Stomach (tissue), 4 donors: ENCODE data around the gene ATP1A1.

Source experiments
- EP300 ChIP-seq: sonication (generic); formaldehyde crosslinking; IDR thresholded peaks from one replicate; pipeline ENCODE4 v1.6.1; 2017; ENCODE audit warnings: antibody characterized with exemption
- POLR2A ChIP-seq, 4 donors: fragments of 450-650 bp; IDR thresholded peaks; one replicate each; pipeline ENCODE4 v1.6.1; 2016; ENCODE audit warnings: antibody characterized with exemption in 4 of 4, control low read depth in 2 of 4, mild to moderate bottlenecking in 1 of 4, moderate library complexity in 1 of 4
- POLR2AphosphoS5 ChIP-seq, 3 donors: sonication (generic); formaldehyde crosslinking; IDR thresholded peaks; one replicate each; pipeline ENCODE4 v1.6.1; 2016; ENCODE audit warnings: antibody characterized with exemption in 3 of 3
- TF ChIP-seq, protein P1 (sequence below), 7 experiments: fragments of 450-650 bp in 4 of 7; fragments of 200-600 bp in 3 of 7; sonication (generic) in 3 of 7; IDR thresholded peaks; one replicate each; pipeline ENCODE4 v1.5.1; 2016 to 2019; ENCODE audit warnings: antibody characterized with exemption in 7 of 7, control low read depth in 2 of 7, mild to moderate bottlenecking in 1 of 7

DNA sequence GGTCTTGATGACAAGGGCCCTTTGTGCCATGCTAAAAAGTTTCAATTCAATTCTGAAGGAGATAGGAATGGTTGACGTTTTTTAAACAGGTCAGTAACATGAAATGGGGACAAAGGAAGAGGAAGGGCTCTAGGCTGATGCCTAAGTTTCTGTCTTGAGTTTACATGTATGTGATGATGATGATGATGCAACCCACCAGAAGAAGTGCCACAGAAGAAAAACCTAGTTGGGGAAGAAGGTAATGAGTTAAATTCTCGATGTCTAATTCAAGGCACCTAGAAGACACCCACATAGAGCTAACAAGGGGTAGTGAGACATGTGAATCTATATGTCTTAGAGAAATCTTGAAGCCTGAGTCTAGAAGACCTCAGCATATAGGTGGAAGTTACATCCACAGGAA, 44.4 kb upstream of the ATP1A1 start:
- TF ChIP-seq, protein P1, sequence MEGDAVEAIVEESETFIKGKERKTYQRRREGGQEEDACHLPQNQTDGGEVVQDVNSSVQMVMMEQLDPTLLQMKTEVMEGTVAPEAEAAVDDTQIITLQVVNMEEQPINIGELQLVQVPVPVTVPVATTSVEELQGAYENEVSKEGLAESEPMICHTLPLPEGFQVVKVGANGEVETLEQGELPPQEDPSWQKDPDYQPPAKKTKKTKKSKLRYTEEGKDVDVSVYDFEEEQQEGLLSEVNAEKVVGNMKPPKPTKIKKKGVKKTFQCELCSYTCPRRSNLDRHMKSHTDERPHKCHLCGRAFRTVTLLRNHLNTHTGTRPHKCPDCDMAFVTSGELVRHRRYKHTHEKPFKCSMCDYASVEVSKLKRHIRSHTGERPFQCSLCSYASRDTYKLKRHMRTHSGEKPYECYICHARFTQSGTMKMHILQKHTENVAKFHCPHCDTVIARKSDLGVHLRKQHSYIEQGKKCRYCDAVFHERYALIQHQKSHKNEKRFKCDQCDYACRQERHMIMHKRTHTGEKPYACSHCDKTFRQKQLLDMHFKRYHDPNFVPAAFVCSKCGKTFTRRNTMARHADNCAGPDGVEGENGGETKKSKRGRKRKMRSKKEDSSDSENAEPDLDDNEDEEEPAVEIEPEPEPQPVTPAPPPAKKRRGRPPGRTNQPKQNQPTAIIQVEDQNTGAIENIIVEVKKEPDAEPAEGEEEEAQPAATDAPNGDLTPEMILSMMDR (IDR thresholded peaks at IDR 0.05) = no peak
- TF ChIP-seq POLR2AphosphoS5 (IDR thresholded peaks at IDR 0.05) (no peak), POLR2A (IDR thresholded peaks at IDR 0.05) (no peak), EP300 (no peak)
